ENCODE data around the gene DYNC1LI2. TPM values are rescaled to one million over a fixed set of nuclear protein-coding genes. Genes with fewer than 3 reads are reported as not detected.

The DYNC1LI2 gene
- total RNA-seq, 1 donor from 2014 or later: 84.4 TPM

DNA sequence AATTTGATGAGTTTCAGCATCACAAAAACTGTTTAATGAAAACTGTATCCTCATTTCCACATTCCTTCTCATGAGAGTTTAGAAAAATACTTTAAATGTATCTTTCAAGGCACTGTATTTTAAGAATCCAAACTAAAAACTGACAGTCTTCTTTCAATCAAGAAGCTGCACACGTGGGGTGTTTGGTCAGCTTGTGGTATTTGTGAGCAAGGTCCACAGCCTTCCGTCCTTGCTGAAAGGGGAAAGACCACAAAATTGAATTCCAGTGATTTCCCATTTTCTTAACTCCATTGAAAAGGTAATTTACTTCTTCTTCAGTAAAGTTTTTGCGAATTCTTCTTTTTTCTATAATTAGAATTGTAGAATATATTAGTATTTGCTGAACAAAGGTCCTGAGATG is 3.4 kb upstream of the DYNC1LI2 start:
- intact Hi-C loops (cut with micrococcal nuclease): no loop called here
- POLR2A ChIA-PET: no interaction called here

DNA sequence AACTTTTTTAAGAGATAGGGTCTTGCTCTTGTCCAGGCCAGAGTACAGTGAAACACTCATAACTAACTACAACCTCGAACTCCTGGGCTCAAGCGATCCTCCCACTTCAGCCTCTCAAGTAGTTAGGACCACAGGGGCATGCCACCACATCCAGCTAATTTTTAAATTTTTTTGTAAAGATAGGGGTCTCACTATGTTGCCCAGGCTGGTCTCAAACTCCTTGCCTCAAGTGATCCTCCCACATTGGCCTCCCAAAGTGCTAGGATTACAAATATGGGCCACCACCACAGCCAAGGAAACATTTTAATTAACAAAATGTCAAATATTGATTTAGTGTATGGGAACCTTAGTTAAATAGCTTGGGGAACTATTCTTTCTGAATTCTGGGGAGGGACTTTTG is 2.8 kb upstream of the DYNC1LI2 start:
- ChIA-PET CTCF (no interaction called here), POLR2A (interaction anchor here (0.5 kb wide), 1 partner anchor 11 kb away, joined by 4 read pairs; no protein-coding TSS in a partner anchor)
- no peak for DNase-seq
- Mint-ChIP-seq H3K27me3 (peaks cover 10% of the 10 kb centered on the region), H3K36me3 (ENCODE audit: low read depth) (peaks cover 7% of the 10 kb centered on the region), H3K4me3 (no peak overlapping the region), H3K27ac (no peak overlapping the region), H3K4me1 (peaks cover 24% of the 10 kb centered on the region), H3K9me3 (no peaks in the 10 kb centered on the region)
- ATAC-seq (ENCODE audit: low read depth): no peak
- TF ChIP-seq, protein P1, sequence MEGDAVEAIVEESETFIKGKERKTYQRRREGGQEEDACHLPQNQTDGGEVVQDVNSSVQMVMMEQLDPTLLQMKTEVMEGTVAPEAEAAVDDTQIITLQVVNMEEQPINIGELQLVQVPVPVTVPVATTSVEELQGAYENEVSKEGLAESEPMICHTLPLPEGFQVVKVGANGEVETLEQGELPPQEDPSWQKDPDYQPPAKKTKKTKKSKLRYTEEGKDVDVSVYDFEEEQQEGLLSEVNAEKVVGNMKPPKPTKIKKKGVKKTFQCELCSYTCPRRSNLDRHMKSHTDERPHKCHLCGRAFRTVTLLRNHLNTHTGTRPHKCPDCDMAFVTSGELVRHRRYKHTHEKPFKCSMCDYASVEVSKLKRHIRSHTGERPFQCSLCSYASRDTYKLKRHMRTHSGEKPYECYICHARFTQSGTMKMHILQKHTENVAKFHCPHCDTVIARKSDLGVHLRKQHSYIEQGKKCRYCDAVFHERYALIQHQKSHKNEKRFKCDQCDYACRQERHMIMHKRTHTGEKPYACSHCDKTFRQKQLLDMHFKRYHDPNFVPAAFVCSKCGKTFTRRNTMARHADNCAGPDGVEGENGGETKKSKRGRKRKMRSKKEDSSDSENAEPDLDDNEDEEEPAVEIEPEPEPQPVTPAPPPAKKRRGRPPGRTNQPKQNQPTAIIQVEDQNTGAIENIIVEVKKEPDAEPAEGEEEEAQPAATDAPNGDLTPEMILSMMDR (IDR thresholded peaks at IDR 0.05): no peak
- intact Hi-C loops (cut with micrococcal nuclease): no loop called here

More for the DNA sequence above, 3.4 kb upstream of the DYNC1LI2 start:
- H3K36me3 Mint-ChIP-seq (ENCODE audit: low read depth): peaks cover 4% of the 10 kb centered on the region
- peaks cover 18% of the 10 kb centered on the region for H3K4me1 Mint-ChIP-seq
- H3K27ac Mint-ChIP-seq: no peak overlapping the region
- TF ChIP-seq, protein P1 (IDR thresholded peaks at IDR 0.05): no peak
- H3K27me3 Mint-ChIP-seq: peaks cover 10% of the 10 kb centered on the region
- H3K4me3 Mint-ChIP-seq: no peak overlapping the region
- ATAC-seq (ENCODE audit: low read depth) (no peak), DNase-seq (no peak)
- CTCF ChIA-PET: no interaction called here
- no peaks in the 10 kb centered on the region for H3K9me3 Mint-ChIP-seq

DNA sequence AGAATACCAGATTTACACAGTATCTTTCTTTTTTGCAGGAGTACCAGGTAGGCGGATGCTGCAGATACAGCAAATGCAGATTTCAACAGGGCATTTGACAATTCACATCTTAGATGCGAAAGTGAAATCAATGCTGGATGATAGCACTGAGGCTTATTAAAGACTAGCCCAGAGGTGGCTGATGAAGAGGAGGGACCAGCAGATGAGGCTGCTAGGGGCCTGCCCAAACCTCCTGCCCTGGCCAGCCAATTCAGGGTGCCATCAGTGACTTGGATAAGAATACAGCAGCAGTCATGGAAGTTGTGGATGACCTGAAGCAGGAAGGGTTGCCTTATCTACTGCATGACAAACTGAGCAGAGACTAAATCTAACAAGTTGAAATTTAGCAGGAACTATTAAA is 1.5 kb upstream of the DYNC1LI2 start:
- ChIA-PET POLR2A (no interaction called here), CTCF (interaction anchor here (1.1 kb wide), 1 partner anchor 190 kb away, joined by 3 read pairs; no protein-coding TSS in a partner anchor)
- Mint-ChIP-seq H3K27ac (no peak overlapping the region), H3K27me3 (peaks cover 10% of the 10 kb centered on the region), H3K4me1 (peaks cover 32% of the 10 kb centered on the region), H3K4me3 (no peak overlapping the region), H3K9me3 (no peaks in the 10 kb centered on the region), H3K36me3 (ENCODE audit: low read depth) (peaks cover 18% of the 10 kb centered on the region)
- ATAC-seq (ENCODE audit: low read depth): no peak
- DNase-seq: no peak
- TF ChIP-seq, protein P1 (IDR thresholded peaks at IDR 0.05): no peak
- intact Hi-C loops (cut with micrococcal nuclease): no loop called here

DNA sequence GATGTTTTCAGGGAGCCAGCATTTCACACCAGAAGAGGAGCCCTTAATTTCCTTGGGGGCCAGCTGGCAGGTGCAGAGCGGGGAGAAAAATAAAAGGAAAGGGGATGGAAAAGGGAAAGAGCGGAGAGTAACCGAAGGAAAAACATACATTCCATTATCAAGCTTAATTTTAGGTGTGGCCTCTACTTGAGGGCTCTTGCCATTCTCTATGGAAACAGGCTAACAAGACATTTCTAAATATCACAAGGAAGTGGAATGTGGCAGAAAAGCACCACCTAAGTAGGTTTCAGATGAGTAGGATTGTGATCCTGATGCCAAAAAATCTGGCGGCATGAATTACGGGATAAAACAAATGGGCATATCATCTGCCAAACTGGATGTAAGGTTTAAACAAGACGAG is 970 bp upstream of the DYNC1LI2 start:
- Mint-ChIP-seq H3K4me3 (peak overlapping the region; percentile 81), H3K27me3 (peaks cover 10% of the 10 kb centered on the region), H3K27ac (peak overlapping the region; percentile 87), H3K9me3 (no peaks in the 10 kb centered on the region), H3K36me3 (ENCODE audit: low read depth) (peaks cover 20% of the 10 kb centered on the region), H3K4me1 (peaks cover 32% of the 10 kb centered on the region)
- TF ChIP-seq, protein P1 (IDR thresholded peaks at IDR 0.05): no peak
- intact Hi-C loops (cut with micrococcal nuclease): no loop called here
- no peak for DNase-seq
- CTCF ChIA-PET: interaction anchor here (0.9 to 1.5 kb wide), 5 partner anchors 55 to 347 kb away, joined by 3 to 4 read pairs (median 3); partner anchors contain the start of gene NAE1
- ATAC-seq (ENCODE audit: low read depth): no peak
- POLR2A ChIA-PET: no interaction called here

DNA sequence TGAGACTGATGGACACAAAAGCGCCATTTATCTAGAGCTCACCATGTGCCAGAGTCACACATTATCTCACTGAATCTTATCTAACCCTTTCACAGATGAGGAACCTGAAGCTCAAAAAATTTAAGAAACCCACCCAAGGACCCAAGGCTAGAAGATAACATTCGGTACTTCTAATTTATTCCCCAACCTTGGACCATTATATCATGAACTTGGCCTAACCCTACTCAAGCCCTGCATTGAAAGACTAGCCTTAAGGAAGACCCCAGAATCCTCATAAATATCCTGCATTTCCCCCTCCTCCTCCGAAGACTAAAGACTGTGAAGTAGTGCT is 548 bp upstream of the DYNC1LI2 start:
- intact Hi-C loops (cut with micrococcal nuclease): loop anchor here (1.0 to 2.0 kb wide), 6 partner anchors 56 to 231 kb away; partner anchors contain the start of genes CMTM3, CMTM4 and NAE1
- Mint-ChIP-seq H3K27ac (peak overlapping the region; percentile 87), H3K9me3 (no peaks in the 10 kb centered on the region), H3K4me3 (peak overlapping the region; percentile 81), H3K4me1 (peaks cover 32% of the 10 kb centered on the region), H3K36me3 (ENCODE audit: low read depth) (peaks cover 24% of the 10 kb centered on the region), H3K27me3 (peaks cover 10% of the 10 kb centered on the region)
- ChIA-PET CTCF (interaction anchor here (0.9 to 1.5 kb wide), 5 partner anchors 55 to 347 kb away, joined by 3 to 4 read pairs (median 3); partner anchors contain the start of gene NAE1), POLR2A (no interaction called here)
- TF ChIP-seq, protein P1 (IDR thresholded peaks at IDR 0.05): no peak
- DNase-seq: no peak
- no peak for ATAC-seq (ENCODE audit: low read depth)

All from activated B cell treated with CpG ODN at 0.5 μM for 24 hours (primary cell).